Measurements from ENCODE around the gene MAP4K5.
"Not testable (repeated sequence)": the region's sequence is repeated elsewhere in the genome, so short reads cannot be mapped to it uniquely, and the experiment has no call there.

Gene MAP4K5

DNA sequence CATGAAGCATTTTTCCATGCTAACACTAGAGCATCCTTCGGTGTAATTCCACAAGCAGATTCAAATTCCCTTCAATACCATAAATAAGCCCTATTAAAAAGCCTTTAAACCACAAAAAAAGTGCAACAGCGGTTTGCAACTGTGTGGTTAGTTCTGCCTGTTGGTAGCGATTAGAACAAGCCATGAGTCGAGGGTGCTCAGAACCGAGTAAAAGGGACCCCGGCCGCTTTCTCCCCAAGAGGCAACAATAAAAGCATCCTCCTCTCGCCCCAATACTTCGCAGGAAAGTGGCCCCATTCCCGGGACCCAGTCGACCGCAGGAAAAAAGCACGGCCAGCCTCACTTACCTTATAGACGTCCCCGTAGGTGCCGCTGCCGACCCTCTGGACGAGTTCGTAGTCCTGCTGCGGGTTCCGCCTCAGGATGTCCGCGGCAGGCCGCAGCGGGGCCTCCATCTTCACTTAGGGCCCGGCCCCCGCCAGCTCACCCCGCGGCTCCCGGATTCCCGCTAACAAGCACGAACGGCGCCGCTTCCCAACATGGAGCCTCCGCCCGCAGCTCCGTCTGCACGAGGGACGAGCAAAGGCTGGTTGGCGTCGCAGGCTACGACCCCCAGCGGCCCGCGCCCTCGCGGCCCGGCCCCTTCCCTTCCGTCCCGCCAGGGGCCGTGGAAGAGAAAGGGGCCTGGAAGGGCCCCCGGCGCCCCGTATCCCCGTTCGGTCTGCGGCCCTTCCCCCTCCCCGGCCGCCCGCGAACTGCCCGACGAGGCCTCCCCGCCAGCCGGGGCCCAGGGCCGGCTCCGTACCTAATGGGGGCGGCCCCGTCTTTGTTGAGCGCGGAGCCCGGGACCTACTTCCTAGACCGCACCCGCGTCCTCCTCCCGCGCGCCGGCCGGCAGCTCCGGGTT lies 521 bp downstream of the MAP4K5 start:
- DNase-seq (ENCODE audit: low read depth) = no peak

DNA sequence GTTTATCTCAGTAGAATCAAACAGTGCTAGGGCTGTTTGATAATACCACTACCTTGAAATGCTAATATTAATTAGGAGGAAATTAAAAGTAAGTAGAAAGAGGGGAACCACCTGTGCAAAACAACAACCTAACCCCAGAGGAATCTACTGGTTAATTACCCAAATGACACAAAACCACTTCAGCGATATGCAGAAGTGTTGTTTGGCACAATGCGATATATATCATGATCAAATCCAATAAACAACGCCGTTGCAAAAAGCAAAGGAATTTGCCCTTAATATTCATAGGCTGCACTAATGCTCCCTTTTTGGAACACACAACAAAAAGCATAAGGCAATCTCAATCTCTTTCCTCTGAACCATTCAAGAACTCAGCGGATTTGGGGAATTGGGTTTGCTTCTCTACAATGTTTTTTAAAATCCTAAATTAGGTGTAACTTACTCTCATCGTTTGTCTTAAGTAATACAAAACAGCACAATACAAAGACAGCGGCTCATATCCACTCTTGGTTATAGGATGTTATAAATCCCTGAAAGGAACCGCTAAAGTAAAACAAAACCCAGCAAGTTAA lies 1.5 kb downstream of the MAP4K5 start:
- no peak for DNase-seq (ENCODE audit: low read depth)

DNA sequence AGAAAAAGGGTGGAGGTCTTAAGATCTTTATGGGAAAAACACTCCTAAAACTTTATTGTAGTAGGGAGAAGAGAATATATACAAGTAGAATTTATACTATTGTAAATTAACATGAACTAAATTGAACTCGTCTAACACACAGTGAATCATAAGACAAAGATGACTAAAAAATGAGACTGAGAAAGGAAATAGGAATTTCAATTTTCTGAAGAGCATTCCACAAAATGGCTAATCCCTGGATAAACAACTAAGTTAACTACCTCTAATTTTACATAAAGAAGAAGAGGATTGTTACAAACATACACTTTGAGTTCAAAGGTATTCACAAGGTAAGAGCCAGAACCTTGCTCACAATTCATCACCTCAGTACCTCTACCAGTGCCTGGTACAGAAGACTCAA lies 2.0 kb downstream of the MAP4K5 start:
- DNase-seq (ENCODE audit: low read depth) = no peak

DNA sequence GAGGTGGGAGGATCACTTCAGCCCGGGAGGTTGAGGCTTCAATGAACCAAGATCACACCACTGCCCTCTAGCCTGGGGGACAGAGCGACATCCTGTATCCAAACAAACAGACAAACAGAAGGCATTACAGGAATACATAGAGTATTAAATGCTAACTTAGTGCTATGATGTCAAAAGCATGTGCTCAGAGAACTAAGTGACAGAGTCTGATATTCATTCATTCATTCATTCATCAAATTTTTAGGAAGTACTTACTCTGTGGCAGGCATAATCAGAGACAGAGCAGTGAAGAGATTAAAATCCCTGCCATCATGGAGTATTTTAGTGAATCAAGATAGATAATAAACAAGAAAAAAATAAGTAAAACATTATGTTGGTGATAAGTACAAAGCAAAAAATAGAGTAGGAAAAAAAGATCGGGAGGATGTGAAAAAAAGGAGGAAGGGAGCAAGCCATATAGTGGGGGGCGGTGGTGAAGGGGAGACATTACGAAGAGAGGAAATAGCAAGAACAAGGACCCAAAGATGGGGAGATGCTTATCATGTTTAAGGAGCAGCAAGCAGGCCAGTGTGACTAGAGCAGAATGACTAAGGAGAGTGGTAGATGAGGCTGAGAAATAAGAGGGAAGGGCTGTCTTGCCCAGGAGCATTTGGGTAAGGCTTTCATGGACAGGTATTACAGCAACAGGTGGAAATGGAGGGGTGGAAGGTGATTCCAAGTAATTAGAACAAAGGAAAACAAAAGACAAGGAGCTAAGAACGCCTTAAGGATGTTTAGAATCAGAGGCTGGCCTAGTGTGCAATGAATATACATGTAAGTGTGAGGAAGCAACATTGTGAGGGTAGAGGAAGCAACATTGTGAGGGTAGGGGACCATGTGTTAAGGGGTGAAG lies 2.8 kb downstream of the MAP4K5 start:
- DNase-seq (ENCODE audit: low read depth) = no peak

DNA sequence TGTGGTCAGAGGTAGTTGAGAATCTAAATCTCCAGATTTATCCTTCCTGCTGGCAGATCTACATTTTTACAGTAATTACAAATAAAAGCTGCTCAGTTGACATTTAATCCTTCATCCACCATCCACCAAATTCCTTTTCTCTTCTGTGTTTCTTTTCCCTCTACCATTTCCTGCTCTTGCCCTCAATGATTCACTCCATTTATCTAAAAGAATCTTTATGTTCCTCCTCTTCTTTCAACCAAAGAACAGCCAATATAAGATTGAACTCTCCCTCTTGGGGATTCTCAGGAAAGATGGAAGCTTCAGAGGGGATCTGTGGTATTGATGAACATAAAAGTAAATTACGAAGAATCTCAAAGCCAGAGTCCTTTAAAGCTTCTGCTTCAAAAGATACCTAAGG lies 4.4 kb downstream of the MAP4K5 start:
- DNase-seq (ENCODE audit: low read depth) = no peak

DNA sequence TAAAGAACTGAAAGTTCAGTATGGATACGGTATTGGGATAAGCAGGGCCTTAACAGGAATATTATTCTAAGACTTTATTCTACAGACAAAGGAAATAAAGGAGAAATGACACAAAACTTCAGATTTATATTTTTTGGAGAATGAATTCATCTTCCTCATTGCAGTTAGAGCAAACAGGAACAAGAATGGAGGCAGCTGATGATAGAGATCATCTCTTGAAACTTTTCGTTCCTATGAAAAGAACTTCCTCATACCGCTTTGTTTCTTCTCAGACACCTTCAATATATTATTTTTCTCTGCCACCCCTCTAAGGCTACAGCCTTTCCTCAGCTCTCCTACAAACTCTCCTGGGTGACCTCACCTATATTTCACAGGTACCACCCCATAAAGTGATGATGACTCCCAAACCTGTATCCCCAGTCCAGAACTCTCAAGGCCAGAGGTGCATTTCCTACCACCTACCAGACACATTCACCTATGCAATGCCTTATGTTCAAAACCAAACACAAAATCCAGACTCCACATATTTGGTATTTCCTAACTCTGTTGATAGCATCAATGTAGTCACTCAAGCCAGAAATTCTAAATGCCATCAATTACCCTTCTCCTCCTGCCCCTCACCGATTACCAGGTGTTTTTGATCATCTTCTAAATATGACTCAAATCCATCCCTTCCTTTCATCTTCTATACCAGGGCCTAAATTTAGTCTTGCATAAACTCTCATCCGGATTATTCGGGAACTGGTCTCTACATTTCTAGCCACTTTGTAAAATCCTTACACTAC lies 7.4 kb downstream of the MAP4K5 start:
- no peak for DNase-seq (ENCODE audit: low read depth)

DNA sequence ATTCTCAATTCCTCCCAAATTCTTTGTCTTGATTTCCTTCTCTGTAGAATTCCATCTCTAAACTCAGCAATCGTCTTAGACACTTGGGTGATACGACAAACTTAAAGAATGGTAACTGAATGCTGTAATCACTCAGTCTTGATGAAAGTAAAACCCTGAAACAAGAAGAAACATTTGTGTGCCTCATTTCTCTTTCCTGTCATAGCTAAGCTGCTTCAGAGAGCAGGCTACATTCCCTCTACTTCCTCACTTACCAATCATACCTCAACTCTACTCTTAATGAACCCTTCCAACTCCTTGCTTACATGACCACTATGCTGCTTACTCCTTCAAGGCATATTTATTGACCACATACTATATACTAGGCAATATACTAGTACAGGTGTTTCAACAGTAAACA lies 8.3 kb downstream of the MAP4K5 start:
- DNase-seq (ENCODE audit: low read depth) = no peak

DNA sequence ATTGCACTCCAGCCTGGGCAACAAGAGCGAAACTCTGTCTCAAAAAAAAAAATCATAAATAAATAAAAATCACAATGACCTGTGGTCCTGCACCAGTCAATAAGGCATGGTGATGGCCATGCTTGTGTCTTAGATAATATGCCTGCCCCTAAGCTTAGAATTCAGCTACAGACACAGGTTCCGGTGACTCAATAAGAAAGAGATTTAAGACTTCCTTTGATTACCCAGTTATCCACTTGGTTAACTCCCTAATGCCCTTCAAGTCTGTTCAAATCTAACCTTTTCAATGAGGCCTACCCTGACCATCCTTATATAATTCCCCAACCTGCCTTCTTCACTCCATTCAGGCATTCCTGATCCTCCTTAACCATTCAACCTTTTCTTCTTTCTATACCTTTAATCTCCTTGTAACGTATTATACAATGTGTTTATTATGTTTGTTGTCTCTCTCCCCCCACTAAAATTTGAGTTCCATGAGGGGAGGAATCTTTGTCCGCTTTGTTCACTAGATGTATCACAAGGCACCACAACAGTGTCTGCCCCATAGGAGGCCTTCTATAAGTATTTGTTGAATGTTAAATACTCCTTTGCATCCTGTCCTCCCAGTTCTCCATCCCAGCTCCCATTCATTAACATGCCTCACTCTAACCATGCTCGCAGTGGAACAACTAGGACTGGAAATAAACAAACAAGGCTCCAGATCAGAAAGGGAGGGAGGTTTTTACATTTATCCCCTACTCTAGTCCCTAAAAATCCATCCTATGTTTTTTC lies 8.9 kb downstream of the MAP4K5 start:
- DNase-seq (ENCODE audit: low read depth) = no peak

DNA sequence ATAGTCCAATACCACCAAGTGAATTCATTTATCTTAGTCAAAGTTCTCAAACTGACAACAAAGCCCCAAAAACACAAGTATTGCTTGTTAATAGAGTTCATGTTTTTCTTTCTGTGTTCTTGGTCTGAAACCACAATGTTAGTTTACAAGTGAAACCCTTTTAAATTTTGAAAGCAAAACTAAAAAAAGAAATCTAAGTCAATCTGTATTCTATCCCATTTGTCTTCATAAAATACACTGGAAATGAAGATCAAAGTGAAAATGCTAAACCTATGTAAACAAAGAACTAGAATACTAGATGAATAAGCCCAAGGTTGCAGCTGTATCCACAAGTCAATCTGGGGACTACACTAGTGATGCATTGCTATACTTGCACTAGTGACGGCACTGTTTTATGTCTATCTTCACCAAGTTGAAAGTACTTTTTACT lies 10.4 kb downstream of the MAP4K5 start:
- no peak for DNase-seq (ENCODE audit: low read depth)

DNA sequence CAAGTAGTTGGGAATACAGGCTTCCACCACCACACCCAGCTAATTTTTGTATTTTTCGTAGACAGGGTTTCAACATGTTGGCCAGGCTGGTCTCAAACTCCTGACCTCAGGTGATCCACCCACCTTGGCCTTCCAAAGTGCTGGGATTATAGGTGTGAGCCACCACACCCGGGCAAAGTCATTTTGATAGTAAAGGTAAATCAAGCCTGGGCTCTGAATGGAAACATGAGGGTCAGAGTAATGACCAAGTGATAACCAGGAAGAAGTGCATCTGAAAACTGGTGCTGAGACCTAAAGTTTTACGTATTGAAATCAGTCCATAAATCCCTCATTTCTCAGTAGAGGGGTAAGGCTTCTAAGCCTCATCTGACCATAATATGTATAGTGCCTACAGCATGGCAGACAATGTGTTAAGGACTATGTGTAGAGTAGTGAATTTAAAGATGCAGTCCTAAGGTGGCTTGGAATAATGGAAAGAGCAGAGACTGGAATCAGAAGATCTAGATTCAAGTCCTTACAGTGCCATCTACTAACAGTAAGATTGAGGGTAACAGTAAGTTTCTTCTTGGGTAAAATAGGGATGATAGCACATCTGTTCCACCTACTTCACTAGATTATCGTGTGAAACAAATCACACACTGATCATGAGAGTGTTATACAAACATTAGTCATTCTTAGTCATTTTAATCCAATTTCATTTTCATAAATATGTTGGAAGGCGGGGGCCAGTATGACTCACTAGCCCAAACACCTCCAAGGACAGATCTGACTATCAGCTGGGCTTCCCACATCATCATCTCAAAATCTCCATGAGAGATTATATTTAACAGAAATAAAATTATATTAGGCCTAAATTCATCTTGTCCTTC lies 11.2 kb downstream of the MAP4K5 start:
- DNase-seq (ENCODE audit: low read depth) = no peak

DNA sequence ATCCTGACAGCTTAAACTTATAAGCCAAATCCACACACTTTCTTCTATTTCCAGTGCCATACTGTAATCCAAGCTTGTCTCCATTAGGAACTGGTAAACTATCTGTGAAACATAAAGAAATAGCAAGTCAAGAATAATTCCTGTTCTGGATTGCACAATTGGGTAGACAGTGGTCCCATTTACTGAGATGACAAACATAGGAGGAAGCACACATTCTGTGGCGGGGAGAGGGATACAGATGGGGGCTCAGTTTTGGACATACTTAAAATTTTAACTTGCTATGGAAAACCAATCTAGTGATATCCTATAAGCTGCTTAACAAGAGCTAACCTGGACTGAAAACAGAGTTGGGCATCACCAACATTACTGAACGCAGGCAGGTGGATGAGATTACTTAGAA lies 16.3 kb downstream of the MAP4K5 start:
- DNase-seq (ENCODE audit: low read depth) = no peak

DNA sequence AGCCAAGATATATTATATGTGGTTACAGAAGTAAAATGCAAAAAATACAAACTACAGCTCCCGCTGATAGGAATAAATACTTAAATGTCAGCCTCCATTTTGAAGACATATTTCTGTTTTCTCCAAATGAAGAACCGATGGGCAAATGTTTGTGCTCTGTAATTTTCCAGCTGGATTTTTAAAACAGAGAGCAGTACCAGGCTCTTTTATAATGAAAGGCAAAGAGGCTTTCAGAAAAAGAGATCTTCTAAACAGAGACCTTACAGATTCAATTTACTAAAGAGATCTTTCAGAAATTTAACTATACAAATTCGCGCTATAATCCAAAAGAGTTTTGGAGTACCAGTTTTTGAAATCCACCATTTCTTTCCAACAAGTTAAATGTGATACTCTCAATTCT lies 19.9 kb downstream of the MAP4K5 start:
- DNase-seq (ENCODE audit: low read depth) = no peak

DNA sequence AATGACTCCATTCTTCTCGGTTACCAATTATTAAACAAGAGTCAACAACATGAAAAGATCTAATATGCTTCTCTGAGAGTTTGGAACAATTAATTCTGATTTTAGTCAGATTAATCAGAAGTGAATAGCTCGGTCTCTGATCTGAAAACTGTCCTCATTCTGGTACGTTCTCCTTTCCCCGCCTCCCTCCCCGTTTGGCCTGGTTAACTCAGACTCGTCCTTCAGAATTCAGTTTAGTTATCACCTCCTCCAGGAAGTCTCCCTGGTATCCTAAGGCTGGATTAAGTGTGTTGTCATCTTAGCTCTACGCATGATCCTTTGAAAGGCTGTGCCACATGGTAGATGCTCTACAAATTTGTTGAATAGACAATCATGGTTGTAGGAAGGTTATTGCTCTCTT lies 22.2 kb downstream of the MAP4K5 start:
- DNase-seq (ENCODE audit: low read depth) = no peak

DNA sequence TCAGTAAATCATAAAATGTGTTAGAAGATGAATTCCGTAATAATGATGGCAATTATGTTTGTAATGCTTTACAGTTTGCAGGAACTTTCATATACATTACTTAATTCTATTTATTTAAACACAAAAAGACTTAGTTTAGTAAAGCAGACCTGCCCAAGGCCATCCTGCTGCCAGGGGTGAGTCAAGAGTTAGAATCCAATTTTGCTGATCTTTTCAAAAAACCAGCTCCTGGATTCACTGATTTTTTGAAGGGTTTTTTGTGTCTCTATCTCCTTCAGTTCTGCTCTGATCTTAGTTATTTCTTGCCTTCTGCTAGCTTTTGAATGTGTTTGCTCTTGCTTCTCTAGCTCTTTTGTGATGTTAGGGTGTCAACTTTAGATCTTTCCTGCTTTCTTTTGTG lies 25.3 kb downstream of the MAP4K5 start:
- DNase-seq (ENCODE audit: low read depth) = not testable (repeated sequence)

DNA sequence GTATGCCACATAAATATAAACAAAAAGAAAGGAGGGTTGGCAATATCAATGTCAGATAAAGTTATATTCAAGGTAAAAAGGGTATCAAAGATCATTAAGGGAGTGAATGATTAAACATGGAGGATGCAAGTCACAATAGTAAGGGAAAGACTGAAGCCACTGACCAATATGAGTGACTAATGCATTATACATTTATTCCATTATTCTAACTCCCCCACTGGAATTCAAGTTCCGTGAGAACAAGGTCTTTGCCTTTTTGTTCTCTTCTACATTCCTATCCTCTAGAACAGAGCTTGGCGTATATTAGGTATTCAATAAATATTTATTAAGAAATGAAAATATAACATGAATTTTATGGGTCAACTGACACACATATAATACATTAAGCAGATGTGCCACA lies 30.7 kb downstream of the MAP4K5 start:
- DNase-seq (ENCODE audit: low read depth) = no peak

DNA sequence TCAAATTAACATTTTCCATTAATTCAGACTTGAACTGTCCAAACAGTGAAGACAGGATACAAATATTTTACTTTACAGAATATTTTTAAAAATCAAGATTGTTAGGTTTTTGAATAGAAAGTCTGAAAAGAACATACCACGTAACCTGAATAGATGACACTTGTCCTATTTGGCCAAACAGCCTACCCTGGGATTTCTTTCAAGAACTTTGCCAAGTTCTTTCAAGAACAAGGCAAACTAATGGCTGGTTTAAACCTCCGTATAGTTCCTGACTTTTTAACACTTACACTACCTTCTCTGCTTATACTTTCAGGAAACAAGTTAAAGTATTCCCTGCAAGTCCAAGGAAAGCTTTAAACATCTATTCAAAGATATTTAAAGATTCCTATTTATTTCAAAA lies 35.0 kb downstream of the MAP4K5 start:
- no peak for DNase-seq (ENCODE audit: low read depth)

DNA sequence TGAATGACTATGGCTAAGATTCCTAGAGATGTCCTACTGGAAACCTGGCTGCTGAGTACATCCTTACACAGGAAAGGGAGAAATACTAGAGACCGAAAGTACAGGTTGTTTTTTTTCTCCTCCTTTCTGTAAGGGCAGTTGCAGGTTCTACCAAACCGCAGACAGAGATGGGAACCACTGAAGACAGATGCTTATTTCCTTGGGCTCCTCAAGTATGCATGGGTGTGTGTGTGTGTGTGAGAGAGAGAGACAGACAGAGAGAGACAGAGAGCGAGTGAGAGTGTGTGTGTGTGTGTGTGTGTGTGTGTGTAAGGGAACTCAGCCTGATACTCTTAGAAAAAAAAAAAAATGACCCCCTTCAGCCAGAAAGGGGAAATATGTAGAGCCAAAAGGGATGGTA lies 42.5 kb downstream of the MAP4K5 start:
- no peak for DNase-seq (ENCODE audit: low read depth)

DNA sequence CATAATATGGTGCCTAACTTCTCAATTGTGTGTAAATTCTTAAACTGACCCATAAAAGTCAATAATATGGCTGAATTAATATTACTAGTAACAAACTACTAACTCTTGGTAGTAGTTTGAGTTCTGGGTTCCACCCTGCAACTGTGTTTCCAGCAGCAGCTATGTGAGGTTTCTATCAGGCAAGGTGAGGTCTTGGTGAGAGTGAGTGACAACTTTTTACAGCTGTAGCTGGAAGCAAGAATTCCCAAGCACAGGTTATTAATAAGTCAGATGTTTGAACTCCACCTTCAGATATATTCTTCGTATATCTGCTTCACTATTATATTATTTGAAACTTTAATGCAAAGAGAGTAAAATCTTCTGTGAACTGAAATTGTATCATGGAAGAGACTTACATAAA lies 43.8 kb downstream of the MAP4K5 start:
- DNase-seq (ENCODE audit: low read depth) = no peak

DNA sequence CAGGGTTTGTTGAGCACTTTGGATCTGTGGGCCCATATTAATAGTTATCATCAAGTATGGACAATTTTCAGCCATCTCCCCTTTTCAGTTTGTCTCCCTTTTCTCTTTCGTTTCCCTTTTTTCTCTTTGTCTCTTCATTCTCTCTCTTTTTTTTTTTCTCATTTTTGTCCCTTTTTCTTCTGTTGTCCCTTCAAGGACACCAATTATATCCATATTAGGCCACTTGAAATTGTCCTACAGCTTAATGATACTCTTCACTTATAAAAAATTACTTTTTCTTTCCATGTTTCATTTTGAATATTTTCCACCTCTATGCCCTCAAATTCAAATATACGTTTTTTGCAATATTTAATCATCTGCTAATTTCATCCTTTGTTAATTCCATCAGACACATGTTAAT lies 53.3 kb downstream of the MAP4K5 start:
- DNase-seq (ENCODE audit: low read depth) = no peak

DNA sequence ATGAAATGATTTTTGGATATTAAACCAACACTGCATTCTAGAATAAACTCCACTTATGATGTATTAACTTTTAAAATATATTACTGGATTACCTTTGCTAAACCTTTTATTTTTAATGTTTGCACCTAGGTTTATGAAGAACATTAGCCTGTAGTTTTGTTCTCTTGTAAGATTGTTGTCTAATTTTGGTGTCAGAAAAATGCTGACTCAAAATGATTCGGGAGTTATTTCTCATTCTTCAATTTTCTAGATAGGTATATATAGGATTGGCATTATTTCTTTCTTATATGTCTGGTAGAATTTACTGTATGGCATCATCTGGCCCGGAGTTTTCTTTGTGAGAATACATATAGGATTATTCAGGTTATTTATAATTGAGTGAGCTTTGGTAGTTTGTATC lies 54.6 kb downstream of the MAP4K5 start:
- no peak for DNase-seq (ENCODE audit: low read depth)
